CD4-positive, CD25-positive, alpha-beta regulatory T cell (primary cell): ENCODE data around the gene HELB. TPM values are rescaled to one million over a fixed set of nuclear protein-coding genes. Genes with fewer than 3 reads are reported as not detected.

ENCODE experiments used
- ATAC-seq, 2 donors: fragments of 150-1000 bp; cut with Tn5 transposase; one replicate each; pipeline ENCODE4 v1.10.0; 2021; ENCODE audit warnings: low read depth in 2 of 2, moderate number of reproducible peaks in 2 of 2, moderate library complexity in 1 of 2
- DNase-seq, 3 donors: peaks; one replicate each; pipeline versions ENCODE4 v3.0.0 to v3.0.0-alpha.2; 2012 to 2022; ENCODE audit warnings: mixed read lengths in 1 of 3
- H3K27ac ChIP-seq: one replicate; pipeline ENCODE4 v1.7.0; 2013; ENCODE audit warnings: mild to moderate bottlenecking, low read length; ENCODE audit not compliant: insufficient read depth, poor library complexity, severe bottlenecking
- H3K27me3 ChIP-seq: one replicate; pipeline ENCODE4 v1.7.0; 2013; ENCODE audit warnings: low read length; ENCODE audit not compliant: control insufficient read depth, insufficient read depth
- H3K36me3 ChIP-seq: one replicate; pipeline ENCODE4 v1.7.0; 2013; ENCODE audit warnings: mild to moderate bottlenecking, low read length, moderate library complexity; ENCODE audit not compliant: control insufficient read depth, insufficient read depth
- H3K4me1 ChIP-seq: 2 replicates; pipeline ENCODE4 v1.7.0; 2013; ENCODE audit warnings: mild to moderate bottlenecking, low read length; ENCODE audit not compliant: insufficient read depth, control insufficient read depth, poor library complexity, severe bottlenecking
- H3K4me3 ChIP-seq: one replicate; pipeline ENCODE4 v1.7.0; 2013; ENCODE audit warnings: low read depth, mild to moderate bottlenecking, low read length, moderate library complexity
- H3K9me3 ChIP-seq, 2 experiments: 1 replicate in 1 of 2; 2 replicates in 1 of 2; pipeline ENCODE4 v1.7.0; 2013; ENCODE audit warnings: low read length in 2 of 2, mild to moderate bottlenecking in 1 of 2, moderate library complexity in 1 of 2; ENCODE audit not compliant: control insufficient read depth in 2 of 2
- H3K27ac Mint-ChIP-seq, 3 donors: one replicate each; pipeline ENCODE4 v1.8.0; 2020 to 2022; ENCODE audit warnings: mild to moderate bottlenecking in 3 of 3, mixed read lengths in 3 of 3, moderate library complexity in 2 of 3
- H3K27me3 Mint-ChIP-seq: one replicate; pipeline ENCODE4 v1.8.0; 2022; ENCODE audit warnings: mild to moderate bottlenecking, mixed read lengths
- H3K36me3 Mint-ChIP-seq: one replicate; pipeline ENCODE4 v1.8.0; 2020; ENCODE audit warnings: mixed read lengths
- H3K4me1 Mint-ChIP-seq, 4 donors: one replicate each; pipeline ENCODE4 v1.8.0; 2020 to 2022; ENCODE audit warnings: mixed read lengths in 4 of 4, mild to moderate bottlenecking in 1 of 4
- H3K4me3 Mint-ChIP-seq, 4 donors: one replicate each; pipeline ENCODE4 v1.8.0; 2020 to 2022; ENCODE audit warnings: mild to moderate bottlenecking in 4 of 4, mixed read lengths in 4 of 4, moderate library complexity in 3 of 4
- H3K9me3 Mint-ChIP-seq, 7 donors: one replicate each; pipeline ENCODE4 v1.8.0; 2020 to 2022; ENCODE audit warnings: mixed read lengths in 7 of 7, mild to moderate bottlenecking in 3 of 7, moderate library complexity in 2 of 7
- polyA plus RNA-seq, 4 donors: library from polyadenylated mRNA; unstranded; fragments of 300-500 nt; fragmentation: Illumina TruSeq; gene quantifications; one replicate each; pipeline ENCODE4 v1.2.3, GENCODE V29; 2021
- total RNA-seq: library from RNA; stranded (reverse); gene quantifications from one replicate; pipeline ENCODE4 v1.2.3, GENCODE V29; 2022

Gene HELB
- total and polyA plus RNA-seq, 5 donors from 2014 or later = 21.8 to 85.5 (median 25.2) TPM

GRCh38 chr12:66321435-66321834, 19.1 kb downstream of the HELB start:
- H3K27me3 Mint-ChIP-seq = no peaks in the 10 kb centered on the region
- no peaks in the 10 kb centered on the region for H3K9me3 Mint-ChIP-seq
- H3K27ac Mint-ChIP-seq = peak overlapping the region in 2 of 3 donors; percentile 18 to 46
- Histone ChIP-seq H3K4me3 (no peak overlapping the region), H3K27me3 (no peaks in the 10 kb centered on the region), H3K9me3 (no peaks in the 10 kb centered on the region), H3K4me1 (peaks cover 22% of the 10 kb centered on the region), H3K36me3 (peaks cover 84% of the 10 kb centered on the region), H3K27ac (no peak overlapping the region)
- no peak for DNase-seq
- peaks cover 36 to 68% (median 55%) of the 10 kb centered on the region in 4 donors for H3K4me1 Mint-ChIP-seq
- no peak overlapping the region for H3K4me3 Mint-ChIP-seq
- H3K36me3 Mint-ChIP-seq = peaks cover 68% of the 10 kb centered on the region
- ATAC-seq = peak in 1 of 2 donors; percentile 40

GRCh38 chr12:66323017-66323416, 20.7 kb downstream of the HELB start:
- Histone ChIP-seq H3K36me3 (peaks cover 88% of the 10 kb centered on the region), H3K9me3 (no peaks in the 10 kb centered on the region), H3K4me3 (no peak overlapping the region), H3K27ac (no peak overlapping the region), H3K4me1 (peaks cover 14% of the 10 kb centered on the region), H3K27me3 (no peaks in the 10 kb centered on the region)
- peaks cover 34 to 67% (median 55%) of the 10 kb centered on the region in 4 donors for H3K4me1 Mint-ChIP-seq
- DNase-seq = no peak
- no peak overlapping the region for H3K4me3 Mint-ChIP-seq
- peaks cover 71% of the 10 kb centered on the region for H3K36me3 Mint-ChIP-seq
- H3K27me3 Mint-ChIP-seq = no peaks in the 10 kb centered on the region
- H3K9me3 Mint-ChIP-seq = no peaks in the 10 kb centered on the region
- ATAC-seq = no peak
- H3K27ac Mint-ChIP-seq = peak overlapping the region in 2 of 3 donors; percentile 20 to 45

- Mint-ChIP-seq H3K27me3 (no peaks in the 10 kb centered on the region), H3K9me3 (peaks cover 0 to 2% (median 0%) of the 10 kb centered on the region in 7 donors), H3K4me1 (peaks cover 27 to 46% (median 33%) of the 10 kb centered on the region in 4 donors), H3K27ac (no peak overlapping the region), H3K36me3 (peaks cover 68% of the 10 kb centered on the region), H3K4me3 (no peak overlapping the region)
- DNase-seq (no peak), ATAC-seq (no peak)
- no peaks in the 10 kb centered on the region for H3K4me1 ChIP-seq
- H3K27ac ChIP-seq = no peak overlapping the region
- no peak overlapping the region for H3K4me3 ChIP-seq
- H3K36me3 ChIP-seq = peaks cover 74% of the 10 kb centered on the region
- H3K9me3 ChIP-seq = no peaks in the 10 kb centered on the region
- no peaks in the 10 kb centered on the region for H3K27me3 ChIP-seq
These were observed 27.6 kb downstream of the HELB start for GRCh38 chr12:66329941-66330340.

GRCh38 chr12:66331016-66331415, 28.7 kb downstream of the HELB start:
- H3K36me3 ChIP-seq = peaks cover 69% of the 10 kb centered on the region
- no peak overlapping the region for H3K4me3 Mint-ChIP-seq

GRCh38 chr12:66331814-66332213, 29.5 kb downstream of the HELB start:
- no peak overlapping the region for H3K27ac ChIP-seq
- no peaks in the 10 kb centered on the region for H3K4me1 ChIP-seq
- H3K27me3 ChIP-seq = no peaks in the 10 kb centered on the region
- H3K4me3 Mint-ChIP-seq = no peak overlapping the region
- no peak for ATAC-seq
- no peaks in the 10 kb centered on the region for H3K9me3 ChIP-seq
- H3K36me3 Mint-ChIP-seq = peaks cover 55% of the 10 kb centered on the region
- no peaks in the 10 kb centered on the region for H3K27me3 Mint-ChIP-seq
- no peak overlapping the region for H3K4me3 ChIP-seq
- DNase-seq = no peak
- peak overlapping the region in 1 of 3 donors; percentile 71 for H3K27ac Mint-ChIP-seq
- peaks cover 18 to 37% (median 31%) of the 10 kb centered on the region in 4 donors for H3K4me1 Mint-ChIP-seq
- peaks cover 0 to 2% (median 0%) of the 10 kb centered on the region in 7 donors for H3K9me3 Mint-ChIP-seq
- H3K36me3 ChIP-seq = peaks cover 70% of the 10 kb centered on the region

More at GRCh38 chr12:66331016-66331415, 28.7 kb downstream of the HELB start:
- Histone ChIP-seq H3K27ac (no peak overlapping the region), H3K9me3 (no peaks in the 10 kb centered on the region), H3K4me1 (no peaks in the 10 kb centered on the region), H3K27me3 (no peaks in the 10 kb centered on the region), H3K4me3 (no peak overlapping the region)
- Mint-ChIP-seq H3K27me3 (no peaks in the 10 kb centered on the region), H3K27ac (peak overlapping the region in 2 of 3 donors; percentile 4 to 64), H3K4me1 (peaks cover 18 to 39% (median 31%) of the 10 kb centered on the region in 4 donors), H3K36me3 (peaks cover 57% of the 10 kb centered on the region), H3K9me3 (peaks cover 0 to 2% (median 0%) of the 10 kb centered on the region in 7 donors)
- no peak for DNase-seq
- no peak for ATAC-seq

- peaks cover 86% of the 10 kb centered on the region for H3K36me3 ChIP-seq
These were observed 33.5 kb downstream of the HELB start for GRCh38 chr12:66335746-66336145.

GRCh38 chr12:66337381-66338010, 35.2 kb downstream of the HELB start:
- Mint-ChIP-seq H3K27ac (peak overlapping the region in 1 of 3 donors; percentile 48), H3K9me3 (peaks cover 0 to 21% (median 5%) of the 10 kb centered on the region in 7 donors), H3K36me3 (peaks cover 45% of the 10 kb centered on the region), H3K4me3 (no peak overlapping the region), H3K27me3 (no peaks in the 10 kb centered on the region), H3K4me1 (peaks cover 5 to 19% (median 11%) of the 10 kb centered on the region in 4 donors)
- DNase-seq (no peak), ATAC-seq (no peak)
- Histone ChIP-seq H3K4me1 (no peaks in the 10 kb centered on the region), H3K27ac (no peak overlapping the region), H3K36me3 (peaks cover 84% of the 10 kb centered on the region), H3K4me3 (no peak overlapping the region), H3K27me3 (no peaks in the 10 kb centered on the region), H3K9me3 (peaks cover 11 to 22% of the 10 kb centered on the region in 2 experiments)

More at GRCh38 chr12:66335746-66336145, 33.5 kb downstream of the HELB start:
- Mint-ChIP-seq H3K4me1 (peaks cover 5 to 25% (median 22%) of the 10 kb centered on the region in 4 donors), H3K27ac (no peak overlapping the region), H3K4me3 (no peak overlapping the region), H3K27me3 (no peaks in the 10 kb centered on the region), H3K36me3 (peaks cover 46% of the 10 kb centered on the region), H3K9me3 (peaks cover 0 to 11% (median 5%) of the 10 kb centered on the region in 7 donors)
- no peak for DNase-seq
- no peak for ATAC-seq
- H3K4me1 ChIP-seq = no peaks in the 10 kb centered on the region
- H3K9me3 ChIP-seq = peaks cover 2 to 7% of the 10 kb centered on the region in 2 experiments
- no peak overlapping the region for H3K27ac ChIP-seq
- no peak overlapping the region for H3K4me3 ChIP-seq
- no peaks in the 10 kb centered on the region for H3K27me3 ChIP-seq

GRCh38 chr12:66340131-66340530, 37.8 kb downstream of the HELB start:
- peak overlapping the region in 1 of 3 donors; percentile 44 for H3K27ac Mint-ChIP-seq
- no peak overlapping the region for H3K27ac ChIP-seq
- H3K9me3 Mint-ChIP-seq = peaks cover 0 to 25% (median 5%) of the 10 kb centered on the region in 7 donors
- ATAC-seq (no peak), DNase-seq (no peak)
- H3K4me3 Mint-ChIP-seq = no peak overlapping the region
- H3K4me1 ChIP-seq = peaks cover 13% of the 10 kb centered on the region
- no peaks in the 10 kb centered on the region for H3K27me3 ChIP-seq
- H3K36me3 ChIP-seq = peaks cover 80% of the 10 kb centered on the region
- H3K9me3 ChIP-seq = peaks cover 11 to 22% of the 10 kb centered on the region in 2 experiments
- no peaks in the 10 kb centered on the region for H3K27me3 Mint-ChIP-seq
- H3K4me1 Mint-ChIP-seq = peaks cover 14 to 35% (median 21%) of the 10 kb centered on the region in 4 donors
- peaks cover 51% of the 10 kb centered on the region for H3K36me3 Mint-ChIP-seq
- no peak overlapping the region for H3K4me3 ChIP-seq
